K562 (cell line): ENCODE results near the gene TXLNG.

ENCODE experiments used
- CEBPB ChIP-seq: fragments of 450-650 bp; IDR thresholded peaks from 2 replicates; pipeline ENCODE4 v1.6.1; 2016; ENCODE audit warnings: missing genetic modification characterization, missing compliant biosample characterization
- EZH2 ChIP-seq: IDR thresholded peaks from 2 replicates; pipeline ENCODE4 v1.6.1; 2012; ENCODE audit warnings: low read depth, mild to moderate bottlenecking, inconsistent platforms, low read length, borderline replicate concordance
- TOE1 ChIP-seq, 2 experiments: fragments of 450-650 bp in 1 of 2; sonication (generic) in 1 of 2; formaldehyde crosslinking in 1 of 2; IDR thresholded peaks; 2 replicates each; pipeline versions ENCODE4 v1.7.1 to v1.8.0; 2016 to 2022; ENCODE audit warnings: borderline replicate concordance in 2 of 2, mild to moderate bottlenecking in 2 of 2, antibody characterized with exemption in 1 of 2, inconsistent platforms in 1 of 2, low read depth in 1 of 2, missing genetic modification reagents in 1 of 2, moderate library complexity in 1 of 2
- ZNF124 ChIP-seq: sonication (generic); formaldehyde crosslinking; IDR thresholded peaks from 2 replicates; pipeline ENCODE4 v1.8.1; 2022; ENCODE audit warnings: missing genetic modification reagents
- ZNF212 ChIP-seq: fragments of 450-650 bp; formaldehyde crosslinking; IDR thresholded peaks from 2 replicates; pipeline ENCODE4 v1.4.0; 2020; ENCODE audit warnings: mild to moderate bottlenecking

DNA sequence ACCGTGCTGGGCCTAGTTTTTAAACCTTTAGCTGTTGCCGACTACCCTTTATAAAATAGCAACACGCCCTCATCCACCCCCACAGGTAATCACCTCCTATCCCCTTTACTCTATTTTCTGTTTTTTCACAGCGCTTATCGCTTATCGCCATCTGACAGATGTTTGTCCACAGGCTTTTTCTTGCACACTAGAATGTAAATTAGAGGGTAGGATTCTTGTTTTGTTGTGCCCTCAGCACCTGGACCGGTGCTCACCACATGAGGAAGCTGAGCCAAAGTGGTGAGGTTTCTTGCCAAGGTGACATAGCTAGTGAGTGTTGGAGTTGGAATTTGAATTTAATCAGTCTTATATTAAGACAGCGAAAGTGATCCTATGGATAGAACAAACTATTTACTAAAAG lies 86.8 kb downstream of the TXLNG start:
- TF ChIP-seq TOE1 (IDR thresholded peaks at IDR 0.05; ENCODE audit: borderline replicate concordance) (no peak), TOE1 (CRISPR knock-in tag; IDR thresholded peaks at IDR 0.05; ENCODE audit: borderline replicate concordance, low read depth) (no peak), ZNF212 (no peak), EZH2 (no peak), CEBPB (no peak), ZNF124 (no peak)
